ENCODE results near the gene XKR8.

XKR8 gene

GRCh38 chr1:27940870-27941560 is 18.8 kb upstream of the XKR8 start:
- Mint-ChIP-seq H3K27me3 (ENCODE audit: low read depth) (peaks cover 2% of the 10 kb centered on the region), H3K9me3 (no peaks in the 10 kb centered on the region), H3K27ac (peak overlapping the region; percentile 44), H3K4me3 (no peak overlapping the region), H3K4me1 (ENCODE audit: low read depth) (peaks cover 27% of the 10 kb centered on the region), H3K36me3 (ENCODE audit: low read depth) (no peaks in the 10 kb centered on the region)
- no peak for DNase-seq (ENCODE audit: low spot score)

- Mint-ChIP-seq H3K9me3 (no peaks in the 10 kb centered on the region), H3K27ac (peak overlapping the region; percentile 44)
- no peak for DNase-seq (ENCODE audit: low spot score)
These were observed 17.9 kb upstream of the XKR8 start for GRCh38 chr1:27941671-27942540.

GRCh38 chr1:27945020-27945419 is 14.8 kb upstream of the XKR8 start:
- Mint-ChIP-seq H3K4me3 (no peak overlapping the region), H3K9me3 (no peaks in the 10 kb centered on the region), H3K27me3 (ENCODE audit: low read depth) (no peaks in the 10 kb centered on the region), H3K27ac (peak overlapping the region; percentile 11), H3K36me3 (ENCODE audit: low read depth) (no peaks in the 10 kb centered on the region), H3K4me1 (ENCODE audit: low read depth) (peaks cover 20% of the 10 kb centered on the region)
- no peak for DNase-seq (ENCODE audit: low spot score)

More at GRCh38 chr1:27941671-27942540, 17.9 kb upstream of the XKR8 start:
- Mint-ChIP-seq H3K27me3 (ENCODE audit: low read depth) (peaks cover 2% of the 10 kb centered on the region), H3K4me3 (no peak overlapping the region), H3K4me1 (ENCODE audit: low read depth) (peaks cover 27% of the 10 kb centered on the region), H3K36me3 (ENCODE audit: low read depth) (no peaks in the 10 kb centered on the region)

- Mint-ChIP-seq H3K27ac (no peak overlapping the region), H3K4me1 (ENCODE audit: low read depth) (peaks cover 5% of the 10 kb centered on the region), H3K4me3 (no peak overlapping the region), H3K36me3 (ENCODE audit: low read depth) (no peaks in the 10 kb centered on the region), H3K9me3 (no peaks in the 10 kb centered on the region), H3K27me3 (ENCODE audit: low read depth) (peaks cover 6% of the 10 kb centered on the region)
- DNase-seq (ENCODE audit: low spot score): no peak
These were observed 10.7 kb upstream of the XKR8 start for GRCh38 chr1:27949027-27949426.

GRCh38 chr1:27951396-27951795 is 8.4 kb upstream of the XKR8 start:
- Mint-ChIP-seq H3K4me3 (no peak overlapping the region), H3K36me3 (ENCODE audit: low read depth) (no peaks in the 10 kb centered on the region), H3K27ac (no peak overlapping the region), H3K9me3 (no peaks in the 10 kb centered on the region), H3K27me3 (ENCODE audit: low read depth) (peaks cover 9% of the 10 kb centered on the region), H3K4me1 (ENCODE audit: low read depth) (no peaks in the 10 kb centered on the region)
- DNase-seq (ENCODE audit: low spot score): no peak

DNA sequence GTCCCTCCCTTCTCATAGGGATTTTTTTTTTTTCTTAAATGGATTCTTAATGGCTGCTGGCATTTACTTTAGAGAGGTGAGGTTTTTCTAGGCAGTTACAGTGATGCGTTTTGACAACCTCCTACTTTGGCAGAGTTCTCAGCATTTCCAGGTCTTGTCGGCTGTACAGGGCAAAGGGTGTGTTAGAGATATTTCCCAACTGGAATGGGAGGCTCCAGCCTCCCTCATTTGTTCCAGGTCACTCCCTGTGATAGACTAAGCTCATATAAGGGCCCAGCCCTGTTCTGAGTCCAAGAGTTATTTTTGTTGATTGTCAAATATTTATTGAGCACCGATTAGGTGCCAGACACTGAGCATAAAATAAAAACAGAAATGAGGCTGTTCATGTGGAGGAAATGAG is 7.6 kb upstream of the XKR8 start:
- no peak for DNase-seq (ENCODE audit: low spot score)
- Mint-ChIP-seq H3K27ac (no peak overlapping the region), H3K4me1 (ENCODE audit: low read depth) (no peaks in the 10 kb centered on the region), H3K4me3 (no peak overlapping the region), H3K9me3 (no peaks in the 10 kb centered on the region), H3K36me3 (ENCODE audit: low read depth) (no peaks in the 10 kb centered on the region), H3K27me3 (ENCODE audit: low read depth) (peaks cover 9% of the 10 kb centered on the region)

DNA sequence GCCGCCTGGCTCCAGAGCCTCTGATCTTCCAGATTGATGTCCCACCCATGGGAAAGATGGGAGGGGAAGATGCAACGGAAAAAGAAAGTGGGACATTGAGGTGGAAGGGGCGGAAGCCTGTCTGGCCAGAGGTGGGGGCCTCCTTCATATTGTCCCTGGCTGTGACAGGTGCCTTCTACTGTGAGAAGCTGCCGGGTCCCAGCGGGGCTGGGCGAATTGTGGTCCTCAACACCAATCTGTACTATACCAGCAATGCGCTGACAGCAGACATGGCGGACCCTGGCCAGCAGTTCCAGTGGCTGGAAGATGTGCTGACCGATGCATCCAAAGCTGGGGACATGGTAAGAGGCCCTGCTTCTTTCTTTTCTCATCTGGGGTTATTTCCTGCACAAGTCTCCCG is 5.6 kb upstream of the XKR8 start:
- Mint-ChIP-seq H3K9me3 (no peaks in the 10 kb centered on the region), H3K4me1 (ENCODE audit: low read depth) (no peaks in the 10 kb centered on the region), H3K4me3 (no peak overlapping the region), H3K36me3 (ENCODE audit: low read depth) (no peaks in the 10 kb centered on the region), H3K27ac (no peak overlapping the region), H3K27me3 (ENCODE audit: low read depth) (peaks cover 9% of the 10 kb centered on the region)
- no peak for DNase-seq (ENCODE audit: low spot score)

DNA sequence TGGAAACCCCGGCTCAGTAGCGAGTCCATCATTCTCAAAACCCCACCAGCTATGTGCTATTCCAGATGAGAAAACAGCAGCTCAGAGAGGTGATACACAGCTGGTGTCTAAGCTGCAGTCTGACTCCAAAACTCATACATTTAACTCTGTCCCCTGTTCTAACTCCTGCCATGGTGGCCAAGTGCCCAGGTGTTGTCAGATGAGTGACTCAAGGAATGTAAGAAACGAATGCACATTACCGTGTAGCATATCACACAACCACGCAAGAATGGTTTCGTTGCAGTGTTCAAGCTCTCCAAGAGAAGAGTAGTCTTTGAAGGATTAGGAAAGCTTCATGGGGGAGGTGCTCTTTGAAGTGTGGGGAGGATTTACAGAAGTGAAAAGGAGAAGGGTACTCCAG is 4.7 kb upstream of the XKR8 start:
- Mint-ChIP-seq H3K4me1 (ENCODE audit: low read depth) (peaks cover 2% of the 10 kb centered on the region), H3K4me3 (no peak overlapping the region), H3K9me3 (no peaks in the 10 kb centered on the region), H3K36me3 (ENCODE audit: low read depth) (no peaks in the 10 kb centered on the region), H3K27ac (no peak overlapping the region), H3K27me3 (ENCODE audit: low read depth) (peaks cover 9% of the 10 kb centered on the region)
- no peak for DNase-seq (ENCODE audit: low spot score)

DNA sequence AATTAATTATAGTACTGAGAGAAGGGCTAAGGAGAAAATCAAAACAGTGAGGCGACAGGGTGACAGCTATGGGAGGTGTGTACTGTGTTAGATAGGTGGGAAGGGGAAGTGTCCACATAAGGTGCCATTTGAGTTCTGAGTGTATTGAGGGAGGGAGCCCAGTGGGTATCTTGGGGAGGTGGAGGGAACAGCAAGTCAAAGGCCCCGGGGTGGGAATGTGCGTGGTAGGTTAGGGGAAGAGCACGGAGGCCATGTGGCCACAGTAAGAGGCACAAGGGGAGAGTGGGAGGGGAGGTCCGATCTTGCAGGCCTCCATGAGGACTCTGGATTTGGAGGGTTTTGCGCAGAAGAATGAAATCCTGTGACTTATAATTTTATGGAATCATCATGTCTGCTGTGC is 3.0 kb upstream of the XKR8 start:
- H3K36me3 Mint-ChIP-seq (ENCODE audit: low read depth): no peaks in the 10 kb centered on the region
- H3K27ac Mint-ChIP-seq: no peak overlapping the region
- no peak overlapping the region for H3K4me3 Mint-ChIP-seq
- DNase-seq (ENCODE audit: low spot score): no peak
- H3K9me3 Mint-ChIP-seq: no peaks in the 10 kb centered on the region
- H3K27me3 Mint-ChIP-seq (ENCODE audit: low read depth): peaks cover 9% of the 10 kb centered on the region
- H3K4me1 Mint-ChIP-seq (ENCODE audit: low read depth): peaks cover 7% of the 10 kb centered on the region

GRCh38 chr1:27957655-27958054 is 2.1 kb upstream of the XKR8 start:
- H3K27me3 Mint-ChIP-seq (ENCODE audit: low read depth): peaks cover 9% of the 10 kb centered on the region
- H3K4me1 Mint-ChIP-seq (ENCODE audit: low read depth): peaks cover 10% of the 10 kb centered on the region
- H3K27ac Mint-ChIP-seq: no peak overlapping the region
- no peak for DNase-seq (ENCODE audit: low spot score)
- H3K9me3 Mint-ChIP-seq: no peaks in the 10 kb centered on the region
- no peak overlapping the region for H3K4me3 Mint-ChIP-seq
- no peaks in the 10 kb centered on the region for H3K36me3 Mint-ChIP-seq (ENCODE audit: low read depth)

GRCh38 chr1:27958513-27958912 is 1.3 kb upstream of the XKR8 start:
- H3K9me3 Mint-ChIP-seq: no peaks in the 10 kb centered on the region
- peaks cover 10% of the 10 kb centered on the region for H3K4me1 Mint-ChIP-seq (ENCODE audit: low read depth)
- H3K27ac Mint-ChIP-seq: no peak overlapping the region
- DNase-seq (ENCODE audit: low spot score): no peak
- H3K4me3 Mint-ChIP-seq: no peak overlapping the region
- H3K27me3 Mint-ChIP-seq (ENCODE audit: low read depth): peaks cover 3% of the 10 kb centered on the region
- H3K36me3 Mint-ChIP-seq (ENCODE audit: low read depth): no peaks in the 10 kb centered on the region

GRCh38 chr1:27960762-27961645 is 1.2 kb downstream of the XKR8 start:
- H3K4me3 Mint-ChIP-seq: peak overlapping the region; percentile 70
- H3K4me1 Mint-ChIP-seq (ENCODE audit: low read depth): peaks cover 10% of the 10 kb centered on the region
- no peaks in the 10 kb centered on the region for H3K9me3 Mint-ChIP-seq
- peak overlapping the region; percentile 35 for H3K27ac Mint-ChIP-seq
- H3K27me3 Mint-ChIP-seq (ENCODE audit: low read depth): no peaks in the 10 kb centered on the region
- DNase-seq (ENCODE audit: low spot score): no peak
- no peaks in the 10 kb centered on the region for H3K36me3 Mint-ChIP-seq (ENCODE audit: low read depth)

DNA sequence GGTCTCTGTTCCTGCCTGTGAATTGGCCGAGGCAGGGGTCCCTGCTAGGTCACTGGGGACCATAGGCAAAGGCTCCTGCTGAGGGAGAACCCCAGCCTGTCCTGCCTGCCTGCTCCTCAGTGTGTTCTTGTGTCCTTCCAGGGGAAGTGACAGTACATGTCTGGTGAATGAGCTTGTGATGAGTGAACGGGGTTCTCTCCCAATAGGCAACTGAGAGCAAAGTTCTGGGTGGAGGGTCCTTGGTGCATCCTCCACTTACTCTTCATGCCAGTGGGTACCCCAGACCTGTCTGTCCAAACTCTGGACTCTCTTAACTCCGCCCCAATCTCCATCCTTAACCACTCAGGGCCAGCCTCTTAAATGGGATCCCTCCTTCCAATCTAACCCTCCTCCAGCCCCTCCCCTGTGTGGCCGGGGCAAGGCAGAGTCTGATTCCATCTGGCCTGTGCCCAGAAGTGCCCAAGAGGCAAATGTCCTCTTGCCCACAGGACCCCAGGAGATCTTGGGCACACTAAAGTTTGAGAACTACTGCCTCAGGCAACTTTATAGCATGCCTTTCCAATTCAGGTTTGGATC is 2.0 kb downstream of the XKR8 start:
- peaks cover 1% of the 10 kb centered on the region for H3K36me3 Mint-ChIP-seq (ENCODE audit: low read depth)
- H3K27me3 Mint-ChIP-seq (ENCODE audit: low read depth): no peaks in the 10 kb centered on the region
- H3K27ac Mint-ChIP-seq: no peak overlapping the region
- H3K4me1 Mint-ChIP-seq (ENCODE audit: low read depth): peaks cover 10% of the 10 kb centered on the region
- no peak for DNase-seq (ENCODE audit: low spot score)
- H3K4me3 Mint-ChIP-seq: peak overlapping the region; percentile 70
- H3K9me3 Mint-ChIP-seq: no peaks in the 10 kb centered on the region
